ENCODE data around the gene OXSM.

The OXSM gene

GRCh38 chr3:25789596-25790556 lies at the start of gene OXSM:
Gene OXSM, plus strand, starts transcription at chr3:25790090. Its CDS starts 931 bp downstream, at chr3:25791021.
- DNase-seq (ENCODE audit: low spot score) = peak; percentile 93

GRCh38 chr3:25744470-25744869 lies 45.4 kb upstream of the OXSM start:
- no peak for DNase-seq (ENCODE audit: low spot score)

GRCh38 chr3:25747033-25747432 lies 42.9 kb upstream of the OXSM start:
- DNase-seq (ENCODE audit: low spot score) = no peak

GRCh38 chr3:25748189-25748588 lies 41.7 kb upstream of the OXSM start:
- no peak for DNase-seq (ENCODE audit: low spot score)

GRCh38 chr3:25749031-25749581 lies 40.8 kb upstream of the OXSM start:
- no peak for DNase-seq (ENCODE audit: low spot score)

- no peak for DNase-seq (ENCODE audit: low spot score)
Measured at GRCh38 chr3:25751048-25751447, 38.8 kb upstream of the OXSM start.

- DNase-seq (ENCODE audit: low spot score) = no peak
Measured at GRCh38 chr3:25751725-25752124, 38.2 kb upstream of the OXSM start.

GRCh38 chr3:25768851-25769250 lies 21.0 kb upstream of the OXSM start:
- DNase-seq (ENCODE audit: low spot score) = no peak

- no peak for DNase-seq (ENCODE audit: low spot score)
Measured at GRCh38 chr3:25775936-25776335, 14.0 kb upstream of the OXSM start.

GRCh38 chr3:25780618-25781017 lies 9.3 kb upstream of the OXSM start:
- no peak for DNase-seq (ENCODE audit: low spot score)

GRCh38 chr3:25781145-25781757 lies 8.6 kb upstream of the OXSM start:
- DNase-seq (ENCODE audit: low spot score) = no peak

GRCh38 chr3:25781758-25782594 lies 7.9 kb upstream of the OXSM start:
- no peak for DNase-seq (ENCODE audit: low spot score)

- DNase-seq (ENCODE audit: low spot score) = no peak
Measured at GRCh38 chr3:25782636-25782937, 7.3 kb upstream of the OXSM start.

- DNase-seq (ENCODE audit: low spot score) = peak; percentile 87
Measured at GRCh38 chr3:25782938-25783660, 6.8 kb upstream of the OXSM start, which contains the start of gene NGLY1. Gene NGLY1, minus strand, starts transcription at chr3:25783443. Its CDS starts 53 bp downstream, at chr3:25783390.

- peak; percentile 14 for DNase-seq (ENCODE audit: low spot score)
Measured at GRCh38 chr3:25783661-25784512, 6.0 kb upstream of the OXSM start.

- no peak for DNase-seq (ENCODE audit: low spot score)
Measured at GRCh38 chr3:25784971-25785370, 4.9 kb upstream of the OXSM start.

- DNase-seq (ENCODE audit: low spot score) = no peak
Measured at GRCh38 chr3:25785826-25786225, 4.1 kb upstream of the OXSM start.

GRCh38 chr3:25787689-25788088 lies 2.2 kb upstream of the OXSM start:
- no peak for DNase-seq (ENCODE audit: low spot score)

GRCh38 chr3:25789209-25789595 lies 688 bp upstream of the OXSM start:
- no peak for DNase-seq (ENCODE audit: low spot score)

GRCh38 chr3:25801786-25802185 lies 11.9 kb downstream of the OXSM start:
- DNase-seq (ENCODE audit: low spot score) = no peak

- no peak for DNase-seq (ENCODE audit: low spot score)
Measured at GRCh38 chr3:25803833-25804232, 13.9 kb downstream of the OXSM start.
